GM12873 (cell line): ENCODE data around the gene ITGA11.

Source experiments
- CTCF ChIP-seq: IDR thresholded peaks from 2 replicates; pipeline ENCODE4 v1.5.1; 2012; ENCODE audit warnings: low read depth, mild to moderate bottlenecking, moderate library complexity, low read length, control low read depth; ENCODE audit not compliant: insufficient read depth; ENCODE audit errors: missing control alignments

The ITGA11 gene

DNA sequence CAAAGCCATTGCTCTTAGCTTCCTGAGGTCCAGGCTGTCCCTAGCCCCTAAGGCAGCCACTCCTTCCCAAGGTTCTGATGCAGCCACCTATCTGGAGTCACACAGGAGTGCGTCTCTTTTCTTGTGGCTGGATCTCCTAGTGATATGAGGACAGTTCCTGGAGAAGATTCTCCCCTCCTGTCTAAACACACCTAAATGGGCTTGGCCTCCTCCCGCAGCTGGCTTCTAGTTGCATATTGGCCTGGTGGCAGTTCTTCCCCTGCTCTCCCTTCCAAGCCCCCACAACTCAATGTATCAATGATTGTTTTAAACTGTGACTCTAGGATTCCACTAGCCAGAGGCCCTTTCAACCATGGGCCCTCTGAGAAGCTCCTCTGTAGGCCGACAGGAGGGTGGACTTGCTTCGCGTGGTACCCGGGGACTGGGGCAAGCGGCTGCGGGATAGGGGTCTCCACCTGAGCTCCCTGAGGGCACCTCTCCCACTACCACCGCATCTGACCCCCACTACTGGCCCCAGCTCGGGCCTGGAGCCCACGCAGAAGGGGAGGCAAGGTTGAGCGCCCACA lies 1.4 kb downstream of the ITGA11 start:
- TF ChIP-seq CTCF: no peak

GRCh38 chr15:68429691-68430470 lies 2.1 kb downstream of the ITGA11 start:
- TF ChIP-seq CTCF: no peak

- TF ChIP-seq CTCF: no peak
Measured at GRCh38 chr15:68428431-68428940, 3.5 kb downstream of the ITGA11 start.

DNA sequence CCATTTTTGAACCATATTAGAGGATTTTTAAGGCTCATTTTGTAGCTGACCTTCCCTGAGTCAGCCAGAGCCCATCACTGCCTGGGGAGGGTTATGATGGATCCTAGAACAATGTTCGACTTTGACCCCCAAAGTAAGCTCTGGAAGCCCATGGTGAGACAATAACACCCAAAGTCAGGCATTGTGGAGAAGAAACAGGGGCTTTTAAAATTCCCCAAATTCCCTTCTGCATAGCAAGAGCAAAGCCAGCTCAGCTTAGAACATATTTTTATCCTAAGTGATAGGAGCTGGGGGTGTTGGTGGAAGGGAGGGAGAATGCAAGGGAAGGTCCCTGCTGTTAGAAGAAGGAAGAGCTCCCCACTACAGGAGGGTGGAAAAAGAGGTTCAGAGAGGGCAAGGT lies 4.0 kb downstream of the ITGA11 start:
- no peak for TF ChIP-seq CTCF

DNA sequence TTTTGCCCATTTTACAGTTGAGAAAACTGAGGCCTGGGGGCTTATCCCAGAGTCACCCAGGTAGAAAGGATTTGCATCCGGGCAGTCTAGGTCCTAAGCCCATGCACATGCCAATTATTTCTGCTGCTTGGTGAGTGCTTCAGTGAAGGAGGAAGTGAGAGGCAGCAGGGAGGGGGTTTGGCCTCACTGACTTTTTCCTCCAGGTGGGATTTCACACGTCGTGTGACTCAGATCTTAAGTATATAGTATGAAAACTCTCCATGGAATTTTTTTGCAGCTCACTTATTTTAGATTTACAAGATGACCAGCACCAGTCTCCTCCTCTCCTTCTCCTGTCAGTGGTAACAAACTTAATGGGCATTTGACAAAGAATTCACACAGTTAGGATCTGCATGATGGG lies 4.6 kb downstream of the ITGA11 start:
- no peak for TF ChIP-seq CTCF

DNA sequence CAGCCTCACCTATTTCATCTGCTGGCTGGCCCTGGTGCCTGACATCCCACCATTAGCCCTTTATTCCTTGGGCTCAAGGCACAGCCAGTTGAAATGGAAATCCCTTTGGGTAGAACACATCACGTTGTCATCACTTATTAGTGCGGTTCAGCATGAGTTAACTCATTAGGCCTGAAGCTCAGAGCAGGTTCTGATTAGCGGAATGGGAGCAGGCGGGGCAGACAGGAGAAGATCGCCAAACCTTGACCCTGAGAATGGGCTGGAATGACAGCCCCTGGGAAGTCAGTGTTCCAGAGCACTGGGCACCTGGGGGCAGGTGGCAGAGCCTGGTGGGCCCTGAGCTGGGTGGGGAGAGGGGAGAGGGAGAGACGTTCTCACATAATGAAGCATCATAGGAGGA lies 5.8 kb downstream of the ITGA11 start:
- no peak for TF ChIP-seq CTCF

GRCh38 chr15:68425428-68426060 lies 6.4 kb downstream of the ITGA11 start:
- TF ChIP-seq CTCF: no peak
